HEK293 (cell line): ENCODE results near the gene YPEL1.

Experiments
- CTCF ChIA-PET: fragments of 350-600 bp; formaldehyde crosslinking; extraction: SDS; loops from one replicate; lab custom pipeline; 2021; ENCODE audit warnings: antibody characterized with exemption; lab: Yijun Ruan, JAX
- POLR2A ChIA-PET: fragments of 300-600 bp; formaldehyde crosslinking; extraction: SDS; loops from one replicate; lab custom pipeline; 2020; ENCODE audit warnings: antibody characterized with exemption, inconsistent platforms; lab: Yijun Ruan, JAX
- H3K27ac ChIP-seq: fragments of 200-500 bp; sonication (Bioruptor generic); 2 replicates; pipeline ENCODE4 v1.5.1; 2014; ENCODE audit warnings: low read depth, low read length, control low read depth, inconsistent platforms; ENCODE audit errors: extremely low read depth
- H3K36me3 ChIP-seq, 2 experiments: fragments of 200-500 bp in 1 of 2; sonication (Bioruptor generic) in 1 of 2; 1 replicate in 1 of 2; 2 replicates in 1 of 2; pipeline ENCODE4 v1.5.1; 2014 to 2017; ENCODE audit warnings: inconsistent platforms in 2 of 2, low read length in 2 of 2; ENCODE audit not compliant: control insufficient read depth in 2 of 2, insufficient read depth in 1 of 2
- H3K4me1 ChIP-seq: fragments of 200-500 bp; sonication (Bioruptor generic); 2 replicates; pipeline ENCODE4 v1.5.1; 2014; ENCODE audit warnings: mild to moderate bottlenecking, low read length, inconsistent platforms; ENCODE audit not compliant: control insufficient read depth, insufficient read depth
- H3K4me3 ChIP-seq: 2 replicates; pipeline ENCODE4 v1.5.1; 2011; ENCODE audit warnings: low read depth, mild to moderate bottlenecking, control low read depth, low read length, moderate library complexity
- H3K9me3 ChIP-seq: fragments of 200-500 bp; sonication (Bioruptor generic); 2 replicates; pipeline ENCODE4 v1.5.1; 2014; ENCODE audit warnings: low read depth, low read length, inconsistent platforms; ENCODE audit not compliant: control insufficient read depth, insufficient read depth
- KLF9 ChIP-seq: fragments of 450-650 bp; formaldehyde crosslinking; IDR thresholded peaks from 2 replicates; pipeline ENCODE4 v1.5.1; 2016; ENCODE audit warnings: missing biosample characterization, missing genetic modification characterization, low read depth
- PRDM10 ChIP-seq: fragments of 450-650 bp; formaldehyde crosslinking; IDR thresholded peaks from 2 replicates; pipeline ENCODE4 v1.5.1; 2016; ENCODE audit warnings: missing biosample characterization, missing genetic modification characterization
- ZBTB17 ChIP-seq: fragments of 450-650 bp; formaldehyde crosslinking; IDR thresholded peaks from 2 replicates; pipeline ENCODE4 v1.5.1; 2016; ENCODE audit warnings: missing biosample characterization, missing genetic modification characterization
- ZNF175 ChIP-seq: fragments of 450-650 bp; formaldehyde crosslinking; IDR thresholded peaks from 2 replicates; pipeline ENCODE4 v1.5.1; 2016; ENCODE audit warnings: missing biosample characterization, missing genetic modification characterization
- ZNF23 ChIP-seq: fragments of 450-650 bp; formaldehyde crosslinking; IDR thresholded peaks from 2 replicates; pipeline ENCODE4 v1.5.1; 2016; ENCODE audit warnings: missing biosample characterization, missing genetic modification characterization, borderline replicate concordance
- ZNF248 ChIP-seq: fragments of 450-650 bp; formaldehyde crosslinking; IDR thresholded peaks from 2 replicates; pipeline ENCODE4 v1.5.1; 2017; ENCODE audit warnings: missing biosample characterization, missing genetic modification characterization
- ZNF350 ChIP-seq: fragments of 450-650 bp; formaldehyde crosslinking; IDR thresholded peaks from 2 replicates; pipeline ENCODE4 v1.5.0; 2017; ENCODE audit warnings: missing biosample characterization, mild to moderate bottlenecking, missing genetic modification characterization
- ZNF354C ChIP-seq: fragments of 450-650 bp; formaldehyde crosslinking; IDR thresholded peaks from 2 replicates; pipeline ENCODE4 v1.5.1; 2016; ENCODE audit warnings: missing biosample characterization, missing genetic modification characterization, low read depth, borderline replicate concordance
- ZNF362 ChIP-seq: fragments of 450-650 bp; formaldehyde crosslinking; IDR thresholded peaks from 2 replicates; pipeline ENCODE4 v1.5.1; 2016; ENCODE audit warnings: missing biosample characterization, missing genetic modification characterization
- ZNF394 ChIP-seq: fragments of 450-650 bp; formaldehyde crosslinking; IDR thresholded peaks from 2 replicates; pipeline ENCODE4 v1.5.1; 2016; ENCODE audit warnings: missing biosample characterization, missing genetic modification characterization, mild to moderate bottlenecking, moderate library complexity, borderline replicate concordance
- ZNF398 ChIP-seq: fragments of 450-650 bp; formaldehyde crosslinking; IDR thresholded peaks from 2 replicates; pipeline ENCODE4 v1.5.1; 2017; ENCODE audit warnings: missing biosample characterization, missing genetic modification characterization
- ZNF473 ChIP-seq: fragments of 450-650 bp; formaldehyde crosslinking; IDR thresholded peaks from 2 replicates; pipeline ENCODE4 v1.5.1; 2017; ENCODE audit warnings: missing biosample characterization, missing genetic modification characterization
- ZNF549 ChIP-seq: fragments of 450-650 bp; IDR thresholded peaks from 2 replicates; pipeline ENCODE4 v1.5.1; 2018; ENCODE audit warnings: missing biosample characterization, missing genetic modification characterization, mild to moderate bottlenecking, inconsistent platforms, moderate library complexity
- ZNF585B ChIP-seq: fragments of 450-650 bp; formaldehyde crosslinking; IDR thresholded peaks from 2 replicates; pipeline ENCODE4 v1.5.1; 2016; ENCODE audit warnings: missing biosample characterization, missing genetic modification characterization
- ZNF596 ChIP-seq: fragments of 450-650 bp; IDR thresholded peaks from 2 replicates; pipeline ENCODE4 v1.5.0; 2018; ENCODE audit warnings: missing biosample characterization, mild to moderate bottlenecking, missing genetic modification characterization, moderate library complexity
- ZNF677 ChIP-seq: fragments of 450-650 bp; IDR thresholded peaks from 2 replicates; pipeline ENCODE4 v1.5.0; 2018; ENCODE audit warnings: missing biosample characterization, mild to moderate bottlenecking, missing genetic modification characterization, moderate library complexity
- ZNF707 ChIP-seq: fragments of 450-650 bp; formaldehyde crosslinking; IDR thresholded peaks from 2 replicates; pipeline ENCODE4 v1.5.1; 2016; ENCODE audit warnings: missing biosample characterization, missing genetic modification characterization
- ZNF791 ChIP-seq: fragments of 450-650 bp; formaldehyde crosslinking; IDR thresholded peaks from 2 replicates; pipeline ENCODE4 v1.5.1; 2016; ENCODE audit warnings: missing biosample characterization, missing genetic modification characterization
- ZSCAN18 ChIP-seq: fragments of 450-650 bp; formaldehyde crosslinking; IDR thresholded peaks from 2 replicates; pipeline ENCODE4 v1.5.1; 2016; ENCODE audit warnings: missing biosample characterization, missing genetic modification characterization
- ZSCAN4 ChIP-seq: fragments of 450-650 bp; formaldehyde crosslinking; IDR thresholded peaks from 2 replicates; pipeline ENCODE4 v1.5.1; 2017; ENCODE audit warnings: missing biosample characterization, missing genetic modification characterization
- ZXDB ChIP-seq: fragments of 450-650 bp; formaldehyde crosslinking; IDR thresholded peaks from 2 replicates; pipeline ENCODE4 v1.5.1; 2016; ENCODE audit warnings: missing biosample characterization, missing genetic modification characterization

The YPEL1 gene

GRCh38 chr22:21685164-21685513 is 50.5 kb downstream of the YPEL1 start (continued):
- TF ChIP-seq ZNF175 (no peak), ZSCAN4 (tag by site-specific recombination) (no peak), ZNF791 (tag by site-specific recombination) (no peak), ZNF585B (tag by site-specific recombination) (no peak), ZNF398 (tag by site-specific recombination) (no peak), ZNF394 (tag by site-specific recombination) (no peak), KLF9 (no peak), ZNF23 (tag by site-specific recombination) (no peak), ZNF350 (tag by site-specific recombination) (no peak), ZSCAN18 (tag by site-specific recombination) (no peak), ZNF362 (tag by site-specific recombination) (no peak)

- TF ChIP-seq ZNF707 (no peak), ZNF248 (tag by site-specific recombination) (no peak), ZNF549 (tag by site-specific recombination) (no peak), ZNF596 (tag by site-specific recombination) (no peak), ZNF677 (tag by site-specific recombination) (no peak), ZNF354C (tag by site-specific recombination) (no peak)
- TF ChIP-seq, all 188 proteins: peak for 0
- Histone ChIP-seq H3K4me1 (no peaks in the 10 kb centered on the region), H3K27ac (no peak overlapping the region), H3K9me3 (no peaks in the 10 kb centered on the region), H3K4me3 (no peak overlapping the region), H3K36me3 (peaks cover 0 to 79% of the 10 kb centered on the region in 2 experiments; a peak in 2 of 3 replicates)
- POLR2A ChIA-PET, result interaction anchor here (0.7 kb wide), 1 partner anchor 13 kb away, joined by 5 read pairs; no protein-coding TSS in a partner anchor
- CTCF ChIA-PET, result interaction anchor here (0.9 to 1.0 kb wide), 2 partner anchors 14 to 268 kb away, joined by 3 to 4 read pairs; partner anchors contain the start of gene PPM1F
These were observed 51.0 kb downstream of the YPEL1 start for GRCh38 chr22:21684492-21685163.

- no peak overlapping the region for H3K27ac ChIP-seq
- CTCF ChIA-PET, result interaction anchor here (1.0 kb wide), 1 partner anchor 269 kb away, joined by 3 read pairs; the partner anchor contains the start of gene PPM1F
- no peak overlapping the region for H3K4me3 ChIP-seq
- no peaks in the 10 kb centered on the region for H3K4me1 ChIP-seq
- H3K9me3 ChIP-seq, result no peaks in the 10 kb centered on the region
- TF ChIP-seq ZNF473 (tag by site-specific recombination), result no peak
- no peak for TF ChIP-seq PRDM10 (tag by site-specific recombination)
- no peak for TF ChIP-seq ZXDB
- no peak for TF ChIP-seq ZBTB17 (tag by site-specific recombination)
- H3K36me3 ChIP-seq, result peaks cover 0 to 68% of the 10 kb centered on the region in 2 experiments; a peak in 2 of 3 replicates
- POLR2A ChIA-PET, result no interaction called here
These were observed 52.2 kb downstream of the YPEL1 start for GRCh38 chr22:21683401-21683811.
